Peyer's patch (tissue), 4 donors: ENCODE results near the gene LRCH2.

Source experiments
- POLR2A ChIP-seq, 2 donors: fragments of 450-650 bp; IDR thresholded peaks; one replicate each; pipeline ENCODE4 v1.5.1; 2017; ENCODE audit warnings: antibody characterized with exemption in 2 of 2, mild to moderate bottlenecking in 2 of 2, moderate library complexity in 2 of 2
- TF ChIP-seq, protein P1 (sequence below), 6 experiments: fragments of 450-650 bp in 4 of 6; fragments of 200-600 bp in 2 of 6; sonication (generic) in 1 of 6; IDR thresholded peaks; one replicate each; pipeline ENCODE4 v1.5.1; 2017 to 2019; ENCODE audit warnings: antibody characterized with exemption in 6 of 6, mild to moderate bottlenecking in 3 of 6, moderate library complexity in 1 of 6

DNA sequence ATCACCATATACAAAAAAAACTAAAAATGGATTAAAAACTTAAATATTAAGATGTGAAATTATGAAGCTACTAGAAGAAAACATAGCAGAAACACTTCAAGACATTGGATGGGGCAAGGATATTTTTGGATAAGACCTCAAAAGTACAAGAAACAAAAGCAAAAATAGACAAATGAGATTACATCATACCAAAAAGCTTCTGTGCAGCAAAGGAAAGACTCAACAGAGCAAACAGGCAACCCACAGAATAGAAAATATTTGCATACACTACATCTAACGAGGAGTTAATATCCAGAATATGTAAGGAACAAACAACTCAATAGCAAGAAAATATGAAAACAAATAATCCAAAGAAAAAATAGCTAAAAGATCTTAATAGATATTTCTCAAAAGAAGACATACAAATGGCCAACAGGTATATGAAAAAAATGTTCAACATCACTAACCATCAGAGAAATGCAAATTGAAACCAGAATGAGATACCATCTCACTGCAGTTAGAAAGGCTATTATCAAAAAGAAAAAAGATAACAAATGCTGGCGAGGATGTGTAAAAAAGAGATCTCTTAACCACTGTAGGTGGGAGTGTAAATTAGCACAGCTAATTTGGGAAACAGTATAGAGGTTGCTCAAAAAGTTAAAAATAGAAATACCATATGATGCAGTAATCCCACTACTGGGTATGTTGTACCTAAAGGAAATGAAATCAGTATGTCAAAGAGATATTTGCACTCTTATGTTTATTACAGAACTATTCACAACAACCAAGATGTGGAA, 17.8 kb upstream of the LRCH2 start:
- TF ChIP-seq, protein P1, sequence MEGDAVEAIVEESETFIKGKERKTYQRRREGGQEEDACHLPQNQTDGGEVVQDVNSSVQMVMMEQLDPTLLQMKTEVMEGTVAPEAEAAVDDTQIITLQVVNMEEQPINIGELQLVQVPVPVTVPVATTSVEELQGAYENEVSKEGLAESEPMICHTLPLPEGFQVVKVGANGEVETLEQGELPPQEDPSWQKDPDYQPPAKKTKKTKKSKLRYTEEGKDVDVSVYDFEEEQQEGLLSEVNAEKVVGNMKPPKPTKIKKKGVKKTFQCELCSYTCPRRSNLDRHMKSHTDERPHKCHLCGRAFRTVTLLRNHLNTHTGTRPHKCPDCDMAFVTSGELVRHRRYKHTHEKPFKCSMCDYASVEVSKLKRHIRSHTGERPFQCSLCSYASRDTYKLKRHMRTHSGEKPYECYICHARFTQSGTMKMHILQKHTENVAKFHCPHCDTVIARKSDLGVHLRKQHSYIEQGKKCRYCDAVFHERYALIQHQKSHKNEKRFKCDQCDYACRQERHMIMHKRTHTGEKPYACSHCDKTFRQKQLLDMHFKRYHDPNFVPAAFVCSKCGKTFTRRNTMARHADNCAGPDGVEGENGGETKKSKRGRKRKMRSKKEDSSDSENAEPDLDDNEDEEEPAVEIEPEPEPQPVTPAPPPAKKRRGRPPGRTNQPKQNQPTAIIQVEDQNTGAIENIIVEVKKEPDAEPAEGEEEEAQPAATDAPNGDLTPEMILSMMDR (IDR thresholded peaks at IDR 0.05): no peak
- TF ChIP-seq POLR2A (IDR thresholded peaks at IDR 0.05): no peak
